Osteocyte (in vitro differentiated cells): ENCODE results near the gene EPS8L1. TPM values are rescaled to one million over a fixed set of nuclear protein-coding genes. Genes with fewer than 3 reads are reported as not detected.

Source experiments
- DNase-seq: peaks from one replicate; pipeline ENCODE4 v3.0.0; 2021; ENCODE audit warnings: mixed read lengths; ENCODE audit not compliant: unreplicated experiment; ENCODE audit errors: extremely low spot score
- H3K27ac Mint-ChIP-seq: one replicate; pipeline ENCODE4 v1.8.0; 2021; ENCODE audit warnings: mild to moderate bottlenecking, mixed read lengths; ENCODE audit not compliant: unreplicated experiment
- H3K27me3 Mint-ChIP-seq: one replicate; pipeline ENCODE4 v1.8.0; 2021; ENCODE audit warnings: mixed read lengths; ENCODE audit not compliant: unreplicated experiment
- H3K36me3 Mint-ChIP-seq: one replicate; pipeline ENCODE4 v1.8.0; 2021; ENCODE audit warnings: mixed read lengths; ENCODE audit not compliant: unreplicated experiment
- H3K4me1 Mint-ChIP-seq: one replicate; pipeline ENCODE4 v1.8.0; 2021; ENCODE audit warnings: mixed read lengths; ENCODE audit not compliant: unreplicated experiment
- H3K4me3 Mint-ChIP-seq: one replicate; pipeline ENCODE4 v1.8.0; 2021; ENCODE audit warnings: mild to moderate bottlenecking, moderate library complexity, mixed read lengths; ENCODE audit not compliant: unreplicated experiment
- H3K9me3 Mint-ChIP-seq: one replicate; pipeline ENCODE4 v1.8.0; 2021; ENCODE audit warnings: mixed read lengths; ENCODE audit not compliant: unreplicated experiment
- CTCF ChIP-seq: fragments of 200-600 bp; sonication (generic); IDR thresholded peaks from 2 replicates; pipeline ENCODE4 v1.5.0; 2021; ENCODE audit warnings: antibody characterized with exemption, mild to moderate bottlenecking, moderate library complexity
- total RNA-seq: library from RNA; stranded (reverse); gene quantifications from 2 replicates; pipeline ENCODE4 v1.2.1, GENCODE V29; 2021

The EPS8L1 gene
- total RNA-seq, 1 donor from 2014 or later = 4.5 TPM

GRCh38 chr19:55084416-55084815, 8.7 kb downstream of the EPS8L1 start:
- Mint-ChIP-seq H3K4me3 (no peak overlapping the region), H3K4me1 (peaks cover 44% of the 10 kb centered on the region), H3K36me3 (peaks cover under 1% of the 10 kb centered on the region), H3K27ac (no peak overlapping the region), H3K9me3 (no peaks in the 10 kb centered on the region), H3K27me3 (peaks cover 49% of the 10 kb centered on the region)
- no peak for TF ChIP-seq CTCF
- DNase-seq = no peak

GRCh38 chr19:55085923-55086715, 10.4 kb downstream of the EPS8L1 start:
- no peak overlapping the region for H3K27ac Mint-ChIP-seq
- H3K27me3 Mint-ChIP-seq = peaks cover 33% of the 10 kb centered on the region
- peaks cover 7% of the 10 kb centered on the region for H3K36me3 Mint-ChIP-seq

GRCh38 chr19:55086730-55087541, 11.3 kb downstream of the EPS8L1 start:
- Mint-ChIP-seq H3K9me3 (no peaks in the 10 kb centered on the region), H3K27me3 (peaks cover 31% of the 10 kb centered on the region), H3K4me3 (peak overlapping the region; percentile 86), H3K36me3 (peaks cover 7% of the 10 kb centered on the region), H3K4me1 (peaks cover 32% of the 10 kb centered on the region), H3K27ac (peak overlapping the region; percentile 81)
- TF ChIP-seq CTCF = no peak
- peak; percentile 95 for DNase-seq

More at GRCh38 chr19:55085923-55086715, 10.4 kb downstream of the EPS8L1 start:
- TF ChIP-seq CTCF = no peak
- peak overlapping the region; percentile 10 for H3K4me3 Mint-ChIP-seq
- H3K4me1 Mint-ChIP-seq = peaks cover 36% of the 10 kb centered on the region
- no peaks in the 10 kb centered on the region for H3K9me3 Mint-ChIP-seq
- no peak for DNase-seq

- Mint-ChIP-seq H3K4me1 (peaks cover 30% of the 10 kb centered on the region), H3K27ac (peak overlapping the region; percentile 81), H3K4me3 (peak overlapping the region; percentile 86), H3K9me3 (no peaks in the 10 kb centered on the region), H3K36me3 (peaks cover 7% of the 10 kb centered on the region), H3K27me3 (peaks cover 27% of the 10 kb centered on the region)
- no peak for TF ChIP-seq CTCF
- DNase-seq = no peak
Observed at GRCh38 chr19:55087542-55087901, 11.9 kb downstream of the EPS8L1 start.

- H3K4me3 Mint-ChIP-seq = peak overlapping the region; percentile 86
- H3K4me1 Mint-ChIP-seq = peaks cover 29% of the 10 kb centered on the region
- TF ChIP-seq CTCF = no peak
- no peak for DNase-seq
- H3K27me3 Mint-ChIP-seq = peaks cover 22% of the 10 kb centered on the region
- H3K9me3 Mint-ChIP-seq = no peaks in the 10 kb centered on the region
- H3K27ac Mint-ChIP-seq = peak overlapping the region; percentile 91
- peaks cover 7% of the 10 kb centered on the region for H3K36me3 Mint-ChIP-seq
Observed at GRCh38 chr19:55088021-55088451, 12.4 kb downstream of the EPS8L1 start.
